Gastroesophageal sphincter (tissue), 4 donors: ENCODE measurements around the gene FAM72A. TPM values are rescaled to one million over a fixed set of nuclear protein-coding genes. Genes with fewer than 3 reads are reported as not detected.
A peak's percentile ranks its signal among the peaks of the same experiment; 100 is the strongest.
"Not testable (repeated sequence)": the region's sequence is repeated elsewhere in the genome, so short reads cannot be mapped to it uniquely, and the experiment has no call there.

Experiments used
- ATAC-seq: fragments of 150-250 bp; one replicate; pipeline ENCODE4 v1.9.1; 2016; ENCODE audit warnings: mild to moderate bottlenecking, moderate library complexity
- H3K27ac ChIP-seq, 4 donors: fragments of 200-600 bp; sonication (generic) in 3 of 4; 1 replicate in 3 of 4; 2 replicates in 1 of 4; pipeline ENCODE4 v1.5.1; 2016 to 2019
- H3K27me3 ChIP-seq: fragments of 200-600 bp; sonication (generic); one replicate; pipeline ENCODE4 v1.5.1; 2019
- H3K36me3 ChIP-seq, 2 donors: fragments of 200-600 bp; sonication (generic); one replicate each; pipeline ENCODE4 v1.5.1; 2019; ENCODE audit warnings: control low read depth in 1 of 2
- H3K4me1 ChIP-seq, 3 donors: fragments of 200-600 bp; sonication (generic); 1 replicate in 2 of 3; 2 replicates in 1 of 3; pipeline ENCODE4 v1.5.1; 2016 to 2019; ENCODE audit warnings: control low read depth in 2 of 3
- H3K4me3 ChIP-seq, 2 donors: fragments of 200-600 bp; sonication (generic); one replicate each; pipeline ENCODE4 v1.5.1; 2019; ENCODE audit warnings: mild to moderate bottlenecking in 1 of 2, moderate library complexity in 1 of 2
- H3K9me3 ChIP-seq, 3 donors: fragments of 200-600 bp; sonication (generic); one replicate each; pipeline ENCODE4 v1.5.1; 2017 to 2019; ENCODE audit warnings: control low read depth in 2 of 3
- WGBS, 2 donors: methylation state at CpG; one replicate each; pipeline ENCODE4 v1.1.5; 2018; ENCODE audit warnings: low coverage in 1 of 2; 5-methylcytosine and 5-hydroxymethylcytosine counted together
- total RNA-seq, 4 donors: library from RNA; depleted of rRNA; stranded (reverse); fragments of >200 nt; gene quantifications; one replicate each; pipeline ENCODE4 v1.1.0, GENCODE V29; 2016

FAM72A gene
- total RNA-seq, 4 donors from 2014 or later = 1.1 to 3.1 (median 2.6) TPM

DNA sequence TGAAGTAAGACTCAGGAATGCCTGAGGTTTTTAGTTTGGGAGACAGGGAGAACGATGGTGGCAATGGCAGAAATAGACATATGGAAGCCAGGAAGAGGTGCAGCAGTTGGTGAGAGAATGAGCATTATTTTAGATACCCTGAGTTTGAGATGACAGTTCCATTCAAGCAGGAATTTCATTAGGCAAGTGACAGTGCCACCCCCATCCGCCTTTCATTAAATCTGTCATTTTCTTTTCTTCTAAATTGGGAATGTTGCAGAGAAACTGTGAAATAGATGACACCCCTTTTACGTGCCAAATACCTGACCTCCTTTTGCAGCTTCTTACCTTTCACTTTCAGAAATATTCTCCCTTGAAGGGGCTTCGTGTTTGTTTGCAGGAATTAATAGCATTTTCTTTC, 22.7 kb upstream of the FAM72A start:
- H3K27ac ChIP-seq, H3K9me3 ChIP-seq, H3K36me3 ChIP-seq, H3K4me3 ChIP-seq, ATAC-seq, H3K27me3 ChIP-seq, H3K4me1 ChIP-seq: not testable (repeated sequence)
- 100% methylated on average over 1 to 2 of the region's 4 CpGs for WGBS, 2 donors

DNA sequence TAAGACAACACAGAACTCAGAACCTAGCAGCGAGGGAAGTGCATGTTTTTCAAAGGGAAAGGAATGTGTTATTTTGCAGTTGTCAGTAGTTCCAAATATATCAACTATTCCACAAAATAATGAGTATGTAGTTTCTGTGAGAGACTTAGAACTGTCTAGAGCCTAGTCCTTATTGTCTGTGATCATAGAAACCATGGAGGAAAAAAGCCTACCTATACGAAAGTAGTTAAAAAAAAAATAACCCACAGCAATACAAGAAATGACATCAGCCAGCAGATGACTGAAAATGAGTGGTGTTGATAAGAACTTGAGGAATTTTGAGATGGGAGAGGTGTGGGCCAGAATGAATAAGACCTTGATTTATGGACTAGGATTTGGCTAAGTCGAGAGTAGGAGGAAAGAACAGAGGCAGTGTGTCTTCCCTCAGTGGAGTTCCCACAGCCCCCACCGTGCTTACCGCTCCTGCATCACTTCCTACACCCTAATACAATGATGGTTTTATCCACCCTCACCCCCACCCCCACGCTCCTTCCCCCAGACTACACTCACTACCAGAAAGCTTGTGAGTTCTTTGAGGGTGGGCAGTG, 21.6 kb upstream of the FAM72A start:
- H3K4me3 ChIP-seq, H3K36me3 ChIP-seq, H3K4me1 ChIP-seq, H3K9me3 ChIP-seq, H3K27me3 ChIP-seq, ATAC-seq, H3K27ac ChIP-seq: not testable (repeated sequence)
- WGBS, 2 donors = 83 to 100% methylated on average over 1 of the region's 6 CpGs

DNA sequence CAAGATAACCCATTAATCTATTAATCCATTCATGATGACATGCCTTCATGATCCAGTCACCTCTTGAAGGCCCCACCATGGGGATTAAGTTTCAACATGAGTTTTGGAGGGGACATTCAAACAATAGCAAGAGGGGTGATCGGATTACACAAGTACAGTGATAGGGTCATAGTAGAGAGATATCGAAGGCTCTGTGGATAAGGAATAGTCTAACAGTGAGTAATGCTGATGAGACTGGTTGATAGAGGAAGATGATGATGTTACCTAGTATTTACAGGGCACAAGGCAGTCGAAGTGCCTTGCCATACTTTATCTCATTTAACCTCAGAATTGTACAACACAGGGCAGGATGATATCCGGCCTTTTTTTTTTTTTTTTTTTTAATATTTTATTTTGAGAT, 18.9 kb upstream of the FAM72A start:
- H3K4me1 ChIP-seq, H3K36me3 ChIP-seq, H3K27ac ChIP-seq, H3K27me3 ChIP-seq, ATAC-seq, H3K9me3 ChIP-seq, H3K4me3 ChIP-seq: not testable (repeated sequence)
- WGBS, 2 donors = no CpG with 5 or more reads among the region's 4 CpGs

DNA sequence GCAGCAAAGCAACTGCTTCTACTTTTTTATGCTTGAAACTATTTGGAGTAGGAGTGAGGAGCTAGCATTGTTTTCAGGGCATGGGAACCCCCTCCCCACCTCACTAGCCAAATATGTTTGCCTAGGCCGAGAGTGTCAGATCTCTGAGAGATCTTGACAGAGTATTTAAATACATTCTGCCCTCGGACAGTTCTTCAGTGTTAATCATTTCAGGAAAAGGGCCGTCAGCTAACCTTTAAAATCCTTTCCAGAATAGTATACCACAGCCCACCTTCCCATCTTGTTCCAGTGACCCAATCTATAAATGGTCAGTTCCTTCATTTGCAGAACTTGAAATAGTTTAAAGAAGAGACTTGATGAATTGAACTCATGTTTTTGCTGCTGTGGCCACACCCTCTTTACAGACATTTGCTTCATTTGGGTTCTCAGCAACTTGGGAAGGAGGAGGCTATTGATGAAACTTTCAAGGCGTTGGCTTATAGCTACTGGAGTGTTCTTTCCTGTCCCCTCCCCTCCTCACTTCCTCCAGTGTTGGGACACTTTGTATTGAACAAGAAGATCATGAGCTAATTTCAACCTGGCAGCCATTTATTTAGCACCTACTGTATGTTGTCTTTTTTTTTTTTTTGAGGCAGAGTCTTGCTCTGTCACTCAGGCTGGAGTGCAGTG, 17.8 kb upstream of the FAM72A start:
- H3K36me3 ChIP-seq, H3K9me3 ChIP-seq, H3K27me3 ChIP-seq, H3K4me1 ChIP-seq, H3K4me3 ChIP-seq: not testable (repeated sequence)
- 56 to 58% methylated on average over 4 of the region's 4 CpGs for WGBS, 2 donors
- peak; percentile 76 for ATAC-seq
- peak overlapping the region in 2 of 4 donors; percentile 29 to 47 for H3K27ac ChIP-seq

DNA sequence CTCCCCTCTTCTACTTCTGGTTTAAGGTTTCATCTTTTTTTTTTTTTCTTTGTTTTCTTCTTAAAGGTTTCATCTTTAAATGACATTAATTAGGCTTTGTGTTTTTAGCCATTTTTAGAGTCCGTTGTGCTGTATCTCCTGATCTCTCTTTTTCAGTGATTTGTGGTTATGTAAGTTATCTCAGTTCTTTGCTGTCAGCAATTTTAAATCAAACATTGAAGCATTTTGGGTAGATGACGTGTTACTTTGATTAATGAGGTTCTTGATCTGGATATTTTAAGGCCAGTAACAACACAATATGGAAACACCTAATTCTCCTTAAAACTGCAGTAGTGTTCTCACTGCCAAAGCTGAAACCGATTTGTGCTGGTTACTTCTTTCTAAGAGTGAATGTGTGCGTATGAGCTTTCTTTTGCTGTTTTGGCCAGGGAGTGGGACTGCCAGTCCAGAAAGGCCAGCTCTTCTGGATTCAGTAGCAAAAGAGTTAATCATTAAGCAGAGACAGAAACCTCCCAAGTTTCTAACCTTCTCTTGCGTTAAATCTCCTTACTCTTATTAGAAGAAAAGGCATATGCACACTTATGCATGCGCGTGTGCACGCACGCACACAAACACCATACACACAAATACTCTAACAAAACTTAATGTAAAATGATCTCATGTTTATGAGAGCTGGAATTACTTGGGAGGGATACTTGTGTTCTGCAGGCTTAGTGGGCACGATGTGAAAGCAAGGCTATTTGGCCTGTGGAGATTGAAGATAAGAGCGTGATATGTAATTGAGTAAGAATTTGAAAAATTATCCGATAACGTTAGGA, 17.1 kb upstream of the FAM72A start:
- H3K27me3 ChIP-seq, H3K36me3 ChIP-seq, ATAC-seq, H3K9me3 ChIP-seq, H3K4me3 ChIP-seq, H3K4me1 ChIP-seq: not testable (repeated sequence)
- H3K27ac ChIP-seq = peak overlapping the region in 1 of 4 donors; percentile 29
- 34 to 50% methylated on average over 2 to 3 of the region's 13 CpGs for WGBS, 2 donors

DNA sequence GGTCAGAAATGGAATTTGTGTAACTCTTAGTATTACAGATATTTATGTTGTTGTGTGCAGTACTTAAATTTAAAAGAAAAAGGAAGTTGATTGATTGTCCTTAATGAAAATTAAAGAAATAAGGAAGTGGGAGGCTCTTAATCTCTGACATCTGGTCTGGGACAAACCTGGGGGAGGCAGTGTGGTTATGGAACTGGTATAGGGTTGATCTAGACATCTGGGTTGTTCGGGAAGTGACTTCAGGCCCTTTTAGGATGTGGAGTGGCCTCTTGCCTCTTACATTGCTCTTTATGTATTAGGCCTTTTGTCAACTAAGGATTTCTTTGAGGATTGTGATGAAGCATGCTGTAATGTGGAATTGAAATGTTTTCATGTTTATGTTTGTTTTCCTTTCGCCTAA, 16.1 kb upstream of the FAM72A start:
- no CpG with 5 or more reads among the region's 2 CpGs for WGBS, 2 donors
- H3K36me3 ChIP-seq, H3K27ac ChIP-seq, H3K9me3 ChIP-seq, H3K4me3 ChIP-seq, H3K4me1 ChIP-seq, H3K27me3 ChIP-seq, ATAC-seq: not testable (repeated sequence)

DNA sequence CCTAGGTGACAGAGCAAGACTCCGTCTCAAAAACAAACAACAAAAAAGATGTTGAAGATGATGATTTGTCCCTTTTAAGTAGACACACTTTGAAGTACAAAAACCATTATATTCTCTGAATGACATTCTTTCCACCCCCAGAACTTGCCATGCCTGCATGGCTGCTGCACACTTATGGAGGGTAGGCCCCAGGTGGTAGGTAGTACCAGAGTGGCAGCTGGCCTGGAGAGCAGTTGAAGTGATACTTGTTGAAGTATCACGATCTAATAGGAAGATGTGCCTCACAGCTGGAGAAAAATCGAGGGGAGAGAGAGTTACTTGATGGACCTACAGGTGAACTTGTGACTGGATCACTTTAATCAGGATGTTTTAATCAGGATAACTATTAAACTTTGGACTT, 15.6 kb upstream of the FAM72A start:
- not testable (repeated sequence) for H3K9me3 ChIP-seq, H3K27ac ChIP-seq, H3K27me3 ChIP-seq, H3K4me1 ChIP-seq, ATAC-seq, H3K36me3 ChIP-seq, H3K4me3 ChIP-seq
- no CpG with 5 or more reads among the region's 3 CpGs for WGBS, 2 donors

DNA sequence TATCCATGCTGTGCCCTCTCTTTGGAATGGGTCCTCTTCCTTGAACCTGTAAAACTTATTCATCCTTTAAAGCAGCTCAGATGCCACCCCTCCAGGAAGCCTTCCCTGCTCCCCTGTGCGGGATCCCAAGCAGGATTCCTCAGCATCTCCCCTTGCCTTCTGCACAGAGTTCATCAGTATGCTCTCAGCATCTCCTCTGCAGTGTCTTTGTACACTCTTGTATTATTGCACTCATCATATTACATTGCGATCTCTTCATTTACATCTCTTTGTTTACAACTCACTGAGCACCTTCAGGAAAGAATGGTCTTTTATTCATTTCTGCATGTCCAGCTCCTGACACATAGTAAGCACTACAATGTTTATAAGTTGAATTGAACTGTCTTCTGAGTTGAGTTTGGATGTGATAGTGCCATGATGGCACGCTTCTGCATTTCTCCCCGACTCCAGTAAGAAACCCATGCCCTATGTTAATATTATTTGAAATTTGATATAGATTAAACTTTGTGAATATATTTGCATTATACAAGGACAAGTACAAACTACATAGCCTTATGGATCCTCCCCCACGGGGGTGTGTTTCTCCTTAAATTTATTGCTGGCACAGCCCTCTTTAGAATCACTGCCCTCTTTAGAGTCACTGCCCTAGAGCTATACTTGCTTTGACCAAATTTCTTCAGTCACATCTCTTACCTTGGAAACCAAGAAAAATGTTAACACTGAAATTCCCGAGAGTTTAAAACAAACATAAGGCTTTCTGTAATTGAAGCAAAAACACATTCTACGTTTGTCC, 13.2 kb upstream of the FAM72A start:
- 80 to 93% methylated on average over 2 to 3 of the region's 7 CpGs for WGBS, 2 donors
- not testable (repeated sequence) for H3K27ac ChIP-seq, H3K36me3 ChIP-seq, H3K9me3 ChIP-seq, H3K27me3 ChIP-seq, ATAC-seq, H3K4me3 ChIP-seq, H3K4me1 ChIP-seq

DNA sequence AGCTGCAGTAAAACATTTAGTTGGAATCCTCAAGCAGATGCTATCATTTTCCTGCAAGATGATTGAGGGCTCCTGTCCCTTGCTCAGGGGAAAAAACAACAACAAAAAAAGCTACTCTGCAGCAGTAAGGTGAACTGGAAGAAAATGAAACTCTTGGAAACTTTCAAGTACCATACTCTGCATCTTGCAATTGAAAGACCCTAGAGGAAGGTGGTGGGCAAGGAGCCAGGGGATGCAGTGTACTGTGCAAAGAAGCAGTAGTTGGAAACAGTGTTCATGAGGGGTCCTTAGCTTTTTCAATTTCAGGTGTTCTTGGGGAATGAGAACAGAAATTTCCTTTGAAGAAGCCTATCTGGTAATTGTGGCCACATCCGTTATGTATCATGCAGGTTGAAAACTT, 8.2 kb upstream of the FAM72A start:
- not testable (repeated sequence) for H3K36me3 ChIP-seq, H3K27ac ChIP-seq, H3K4me3 ChIP-seq, ATAC-seq, H3K4me1 ChIP-seq, H3K9me3 ChIP-seq, H3K27me3 ChIP-seq
- WGBS, 2 donors = no CpG with 5 or more reads among the region's 1 CpG

DNA sequence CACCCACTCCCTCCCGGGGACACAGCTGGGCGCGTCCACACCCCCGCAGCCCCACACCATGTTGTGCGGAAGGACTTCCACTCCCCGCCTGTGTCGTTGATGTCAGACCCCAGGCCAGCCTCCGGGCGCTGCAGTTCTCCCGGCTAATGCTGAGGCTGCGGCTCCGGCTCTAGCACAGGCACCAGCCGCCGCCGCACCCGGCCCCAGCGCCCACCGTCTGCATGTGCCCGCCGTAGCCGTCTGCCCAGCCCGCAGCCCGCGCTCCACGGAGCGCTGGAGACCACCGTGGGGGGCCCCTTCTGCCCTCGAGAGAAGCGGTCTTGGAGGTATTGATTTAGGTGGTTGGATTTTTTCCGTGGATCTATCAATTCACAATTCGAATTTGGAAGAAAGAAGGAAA, 2.9 kb upstream of the FAM72A start:
- not testable (repeated sequence) for ATAC-seq, H3K36me3 ChIP-seq, H3K27me3 ChIP-seq, H3K9me3 ChIP-seq, H3K4me1 ChIP-seq
- WGBS, 2 donors = no CpG with 5 or more reads among the region's 31 CpGs
- Histone ChIP-seq H3K4me3 (peak overlapping the region; percentile 37 to 43), H3K27ac (peak overlapping the region in 2 of 4 donors; percentile 10 to 46)

DNA sequence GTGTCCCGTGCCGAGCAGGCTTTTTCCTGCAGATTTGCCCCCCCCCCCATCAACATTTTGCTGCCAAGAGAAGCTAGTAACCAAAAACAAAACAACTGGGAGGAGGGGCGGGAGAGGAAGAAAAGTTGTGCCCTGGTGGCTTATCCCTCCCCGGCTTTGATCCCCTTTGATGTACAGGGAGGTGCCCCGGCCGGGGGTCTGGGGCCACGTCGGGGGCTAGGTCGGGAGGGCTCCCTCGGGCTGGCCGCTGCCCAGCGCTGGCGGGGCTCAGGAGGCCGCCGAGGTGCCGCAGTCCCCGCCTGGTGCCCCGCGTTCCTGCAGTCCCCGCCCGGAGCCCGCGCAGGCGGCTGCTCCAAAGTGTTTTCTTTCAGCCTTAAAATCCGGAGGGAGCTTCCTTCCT, 2.2 kb upstream of the FAM72A start:
- Histone ChIP-seq H3K27ac (peak overlapping the region; percentile 65 to 83 (median 77)), H3K4me3 (peak overlapping the region; percentile 54 to 97)
- not testable (repeated sequence) for H3K27me3 ChIP-seq, ATAC-seq, H3K4me1 ChIP-seq, H3K36me3 ChIP-seq, H3K9me3 ChIP-seq
- no CpG with 5 or more reads among the region's 25 CpGs for WGBS, 2 donors

DNA sequence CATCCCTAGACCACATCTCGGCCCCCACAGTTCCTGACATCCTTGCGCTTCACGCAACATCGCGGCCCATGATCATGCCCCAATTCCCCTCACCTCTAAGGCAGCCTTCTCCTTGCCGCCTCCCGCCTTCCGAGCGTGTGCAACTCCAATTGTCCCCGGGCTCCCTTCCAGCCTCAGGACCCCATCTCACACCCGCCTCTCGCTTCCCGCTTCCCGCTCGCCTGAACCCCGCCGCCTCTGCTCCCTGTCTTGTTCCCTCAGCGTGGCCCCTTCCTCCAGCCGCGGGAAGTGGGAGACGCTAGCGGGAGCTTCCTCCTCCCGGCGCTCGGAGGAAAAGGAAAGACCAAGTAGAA, 1.5 kb upstream of the FAM72A start:
- WGBS, 2 donors = no CpG with 5 or more reads among the region's 25 CpGs

More for the DNA sequence above, 1.5 kb upstream of the FAM72A start:
- H3K9me3 ChIP-seq, H3K27me3 ChIP-seq, H3K4me1 ChIP-seq, H3K36me3 ChIP-seq, ATAC-seq: not testable (repeated sequence)
- H3K4me3 ChIP-seq = peak overlapping the region; percentile 59 to 69
- peak overlapping the region in 3 of 4 donors; percentile 71 to 78 (median 76) for H3K27ac ChIP-seq
